IMR-90 (cell line): Measurements from ENCODE around the gene PXDC1. TPM values are rescaled to one million over a fixed set of nuclear protein-coding genes. Genes with fewer than 3 reads are reported as not detected.

Source experiments
- ATAC-seq: fragments of 200-7000 bp; cut with Tn5 transposase; 2 replicates; pipeline ENCODE4 v1.9.1; 2020; ENCODE audit warnings: low read depth, mild to moderate bottlenecking, moderate library complexity
- BruUV-seq: library from RNA; stranded (reverse); fragments of 400-500 nt; replicated peaks from 2 replicates; lab custom pipeline; 2021; lab: Mats Ljungman, UMichigan
- CTCF ChIA-PET: fragments of 300-600 bp; formaldehyde crosslinking; extraction: SDS; loops from one replicate; lab custom pipeline; 2021; ENCODE audit warnings: antibody characterized with exemption; lab: Yijun Ruan, JAX
- POLR2A ChIA-PET: fragments of 300-600 bp; sonication (Branson Sonifier 250); formaldehyde crosslinking; loops from one replicate; lab custom pipeline; 2022; ENCODE audit warnings: antibody characterized with exemption; ENCODE audit not compliant: unreplicated experiment; lab: Charles Lee
- DNase-seq: peaks from one replicate; pipeline ENCODE4 v3.0.0; 2013
- H2AFZ ChIP-seq: replicated peaks from 2 replicates; pipeline ENCODE3; 2013; ENCODE audit warnings: low read length, mild to moderate bottlenecking; ENCODE audit not compliant: poor library complexity
- H2AK5ac ChIP-seq: 2 replicates; pipeline ENCODE4 v1.6.1; 2013; ENCODE audit warnings: low read depth, low read length, inconsistent platforms
- H2AK9ac ChIP-seq: replicated peaks from 2 replicates; pipeline ENCODE3; 2013; ENCODE audit warnings: mild to moderate bottlenecking, low read depth, low read length, moderate library complexity; ENCODE audit not compliant: poor library complexity
- H2BK120ac ChIP-seq: 2 replicates; pipeline ENCODE4 v1.6.1; 2013; ENCODE audit warnings: low read depth, low read length, inconsistent platforms
- H2BK15ac ChIP-seq: 3 replicates; pipeline ENCODE4 v1.6.1; 2013; ENCODE audit warnings: low read depth, low read length, inconsistent platforms
- H2BK20ac ChIP-seq: 2 replicates; pipeline ENCODE4 v1.6.1; 2013; ENCODE audit warnings: low read depth, mild to moderate bottlenecking, inconsistent platforms, low read length, moderate library complexity
- H2BK5ac ChIP-seq: 2 replicates; pipeline ENCODE4 v1.6.1; 2013; ENCODE audit warnings: mild to moderate bottlenecking, low read depth, low read length, inconsistent platforms; ENCODE audit not compliant: poor library complexity, severe bottlenecking
- H3K14ac ChIP-seq: replicated peaks from 2 replicates; pipeline ENCODE4 v1.6.1; 2013; ENCODE audit warnings: low read depth, low read length, inconsistent platforms
- H3K18ac ChIP-seq: 2 replicates; pipeline ENCODE4 v1.6.1; 2013; ENCODE audit warnings: low read depth, low read length, control low read depth
- H3K23ac ChIP-seq: 2 replicates; pipeline ENCODE4 v1.6.1; 2013; ENCODE audit warnings: low read depth, low read length, inconsistent platforms
- H3K27ac ChIP-seq: 2 replicates; pipeline ENCODE4 v1.5.1; 2013; ENCODE audit warnings: mild to moderate bottlenecking, control low read depth, low read length; ENCODE audit not compliant: insufficient read depth
- H3K27me3 ChIP-seq: 2 replicates; pipeline ENCODE4 v1.6.1; 2013; ENCODE audit warnings: low read length; ENCODE audit not compliant: control insufficient read depth, insufficient read depth
- H3K36me3 ChIP-seq: 2 replicates; pipeline ENCODE4 v1.6.1; 2013; ENCODE audit warnings: low read length, mixed read lengths; ENCODE audit not compliant: control insufficient read depth, insufficient read depth
- H3K4ac ChIP-seq: 2 replicates; pipeline ENCODE4 v1.6.1; 2013; ENCODE audit warnings: low read depth, low read length, inconsistent platforms
- H3K4me1 ChIP-seq: 2 replicates; pipeline ENCODE4 v1.6.1; 2013; ENCODE audit warnings: low read length, mixed read lengths; ENCODE audit not compliant: control insufficient read depth, insufficient read depth
- H3K4me2 ChIP-seq: 2 replicates; pipeline ENCODE4 v1.6.1; 2013; ENCODE audit warnings: low read depth, mild to moderate bottlenecking, control low read depth, low read length, moderate library complexity
- H3K4me3 ChIP-seq: 2 replicates; pipeline ENCODE4 v1.5.1; 2013; ENCODE audit warnings: low read depth, mild to moderate bottlenecking, control low read depth, low read length, moderate library complexity; ENCODE audit not compliant: insufficient read depth
- H3K56ac ChIP-seq: 2 replicates; pipeline ENCODE4 v1.6.1; 2013; ENCODE audit warnings: low read length, inconsistent platforms; ENCODE audit not compliant: insufficient read depth; ENCODE audit errors: extremely low read depth
- H3K79me1 ChIP-seq, 2 experiments: 2 replicates each; pipeline ENCODE4 v1.6.1; 2013; ENCODE audit warnings: low read length in 2 of 2, inconsistent platforms in 1 of 2, low read depth in 1 of 2
- H3K9ac ChIP-seq: 2 replicates; pipeline ENCODE4 v1.6.1; 2013; ENCODE audit warnings: low read depth, low read length, control low read depth
- H3K9me1 ChIP-seq: 2 replicates; pipeline ENCODE4 v1.6.1; 2013; ENCODE audit warnings: low read length, inconsistent platforms; ENCODE audit not compliant: insufficient read depth
- H3K9me3 ChIP-seq: 2 replicates; pipeline ENCODE4 v1.6.1; 2013; ENCODE audit warnings: low read length; ENCODE audit not compliant: control insufficient read depth, insufficient read depth
- H4K20me1 ChIP-seq: 2 replicates; pipeline ENCODE4 v1.6.1; 2013; ENCODE audit warnings: low read length, inconsistent platforms; ENCODE audit not compliant: insufficient read depth
- H4K5ac ChIP-seq: 2 replicates; pipeline ENCODE4 v1.6.1; 2013; ENCODE audit warnings: mild to moderate bottlenecking, low read depth, low read length, control low read depth
- H4K8ac ChIP-seq, 2 experiments: 2 replicates each; pipeline ENCODE4 v1.6.1; 2013; ENCODE audit warnings: low read depth in 2 of 2, low read length in 2 of 2, control low read depth in 1 of 2, inconsistent platforms in 1 of 2
- H4K91ac ChIP-seq: 2 replicates; pipeline ENCODE4 v1.6.1; 2013; ENCODE audit warnings: low read depth, low read length, inconsistent platforms; ENCODE audit not compliant: insufficient read depth
- MAFK ChIP-seq: IDR thresholded peaks from 2 replicates; pipeline ENCODE4 v1.6.1; 2012; ENCODE audit warnings: low read depth, low read length, improper control_type of control experiment
- NFE2L2 ChIP-seq: fragments of 150-350 bp; IDR thresholded peaks from 2 replicates; pipeline ENCODE4 v1.6.1; 2016; ENCODE audit warnings: low read depth, mild to moderate bottlenecking, low read length
- WGBS, 2 experiments: methylation state at CpG; one replicate each; pipeline versions ENCODE4 v1.1.5 to v1.1.7; 2013; ENCODE audit warnings: missing lambda C conversion rate in 2 of 2; ENCODE audit not compliant: insufficient read length in 1 of 2; ENCODE audit errors: extremely low coverage in 2 of 2; 5-methylcytosine and 5-hydroxymethylcytosine counted together
- dilution Hi-C: fragments of 300-500 bp; cut with HindIII; formaldehyde crosslinking; loops from one replicate; pipeline ENCODE4 v1.14.3; 2018; ENCODE audit warnings: low sequenced_read_pairs; ENCODE audit not compliant: unreplicated experiment
- in situ Hi-C: fragments of 300-500 bp; cut with MboI; formaldehyde crosslinking; loops from 3 replicates; pipeline ENCODE4 v1.14.3; 2019; ENCODE audit warnings: low sequenced_read_pairs, inconsistent platforms, mixed read lengths
- intact Hi-C: fragments of 100-400 bp; cut with micrococcal nuclease; formaldehyde crosslinking; loops from 2 replicates; pipeline ENCODE4 v1.10.0; 2022
- polyA plus RNA-seq, 3 experiments: library from polyadenylated mRNA; depleted of rRNA; stranded (reverse); fragments of >200 nt; gene quantifications; 2 replicates each; pipeline ENCODE4 v1.2.3, GENCODE V29; 2012; ENCODE audit warnings: low replicate concordance in 1 of 3
- total RNA-seq: library from RNA; depleted of rRNA; stranded (reverse); fragments of >200 nt; gene quantifications from 2 replicates; pipeline ENCODE4 v1.2.3, GENCODE V29; 2012

The PXDC1 gene
- total and polyA plus RNA-seq, 2 of the 4 experiments (the other 2 are of a cell fraction), result 63.3 to 72.2 TPM

DNA sequence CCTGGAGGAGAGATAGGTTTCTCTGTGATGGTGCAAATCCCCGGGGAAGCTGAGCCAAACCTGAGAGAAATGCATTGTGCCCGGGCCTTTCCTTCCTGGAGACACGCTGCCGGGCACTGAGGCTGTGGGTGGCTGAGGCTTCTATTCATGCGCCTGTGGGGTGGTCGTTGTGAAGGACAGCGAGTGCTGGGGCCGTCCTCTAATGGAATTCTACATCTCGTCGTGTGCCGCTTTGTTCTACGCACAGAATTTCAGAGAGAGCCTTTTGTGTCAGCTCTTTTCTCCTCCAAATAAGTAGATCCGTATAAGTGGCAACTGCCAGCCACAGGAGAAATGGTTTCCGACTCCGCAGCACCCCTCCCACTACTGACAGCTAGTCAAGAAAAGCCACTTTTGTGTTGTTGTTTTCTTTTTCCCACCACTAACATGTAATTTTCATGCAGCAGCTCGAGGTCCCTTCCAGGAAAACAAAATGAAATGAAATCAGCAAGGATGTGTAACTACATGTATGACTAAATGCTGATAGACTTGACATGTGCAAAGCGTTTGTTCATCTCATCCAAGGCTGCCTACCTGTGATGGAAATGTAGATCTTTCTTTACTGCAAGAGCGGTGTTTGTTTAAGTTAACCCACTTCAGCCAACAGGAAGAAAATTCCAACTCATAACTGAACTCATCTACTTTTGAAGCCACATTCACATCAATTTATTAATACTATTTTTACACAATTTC is 26.4 kb upstream of the PXDC1 start:
- no peak for ATAC-seq
- Histone ChIP-seq H3K36me3 (no peaks in the 10 kb centered on the region), H3K27ac (no peak overlapping the region), H2AK9ac (no peak overlapping the region), H2BK5ac (no peak overlapping the region), H3K4me2 (no peak overlapping the region), H4K5ac (no peak overlapping the region), H3K9ac (no peak overlapping the region), H2AFZ (no peak overlapping the region), H3K4me1 (peaks cover 4% of the 10 kb centered on the region; the same call in 1 of the 2 replicates), H2BK120ac (no peak overlapping the region), H3K18ac (no peak overlapping the region), H4K8ac (no peak overlapping the region), H3K27me3 (no peaks in the 10 kb centered on the region), H4K20me1 (no peaks in the 10 kb centered on the region), H3K56ac (no peak overlapping the region), H3K9me1 (peaks cover 10% of the 10 kb centered on the region), H3K9me3 (no peaks in the 10 kb centered on the region), H3K14ac (no peak overlapping the region), H2BK20ac (no peak overlapping the region), H4K91ac (no peak overlapping the region), H3K4ac (no peak overlapping the region), H2AK5ac (no peak overlapping the region), H3K79me1 (no peaks in the 10 kb centered on the region; a peak in 1 of 4 replicates), H2BK15ac (no peak overlapping the region), H3K23ac (no peak overlapping the region), H3K4me3 (no peak overlapping the region)
- in situ Hi-C loops, result no loop called here
- dilution Hi-C loops, result no loop called here
- WGBS, 2 experiments, result 64% methylated on average over 3 of the region's 18 CpGs; no CpG with 5 or more reads in 1 of the 2 experiments
- no peak for DNase-seq
- no peak for TF ChIP-seq NFE2L2
- no peak for TF ChIP-seq MAFK
- no TSS peak for BruUV-seq
- ChIA-PET POLR2A (no interaction called here), CTCF (no interaction called here)
- intact Hi-C loops, result no loop called here
